Measurements from ENCODE around the gene ATG7. TPM values are rescaled to one million over a fixed set of nuclear protein-coding genes. Genes with fewer than 3 reads are reported as not detected.
A peak's percentile ranks its signal among the peaks of the same experiment; 100 is the strongest.

Gene ATG7
- total RNA-seq, 6 experiments from 2014 or later: 44.5 to 53.0 (median 49.3) TPM

DNA sequence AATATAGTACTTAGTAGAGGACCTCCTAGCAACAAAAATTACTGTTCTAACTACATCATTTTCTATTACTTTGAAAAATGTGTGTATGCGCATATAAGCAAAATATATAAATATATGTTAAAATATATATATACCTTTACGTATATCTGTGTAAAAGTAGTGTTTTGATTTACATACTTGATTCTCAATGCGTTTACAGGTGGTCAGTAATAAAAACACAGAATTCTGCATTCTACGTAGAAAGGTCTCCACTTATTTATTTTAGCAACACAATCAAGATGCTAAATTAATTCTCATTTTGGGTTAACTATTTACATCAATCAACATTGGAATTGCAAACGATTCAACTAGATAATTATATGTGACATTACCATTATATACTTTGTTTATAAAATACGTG, 158.0 kb downstream of the ATG7 start:
- no peak overlapping the region for H3K27ac Mint-ChIP-seq
- no peaks in the 10 kb centered on the region; the same call in 1 of the 2 replicates for H3K27me3 Mint-ChIP-seq (ENCODE audit: insufficient read depth)

DNA sequence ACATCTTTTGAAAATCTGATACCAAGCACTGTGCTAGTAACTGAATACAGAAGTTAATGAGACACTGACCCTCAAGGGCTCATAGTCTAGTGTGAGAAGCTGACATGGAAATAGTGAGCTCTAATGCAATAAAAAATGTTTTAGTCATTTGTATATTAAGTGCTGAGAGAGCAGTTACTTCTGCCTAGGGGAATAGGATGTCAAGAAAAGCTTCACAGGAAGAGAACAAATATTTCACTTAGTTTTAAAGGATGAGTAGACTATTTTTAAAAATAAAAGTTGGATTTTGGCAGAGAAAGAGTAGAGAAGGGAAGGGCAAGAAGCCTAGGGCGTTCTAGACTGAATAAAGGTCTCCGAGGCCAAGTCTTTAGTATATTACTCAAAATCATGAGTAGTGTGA, 158.4 kb downstream of the ATG7 start:
- TF ChIP-seq, protein P1, sequence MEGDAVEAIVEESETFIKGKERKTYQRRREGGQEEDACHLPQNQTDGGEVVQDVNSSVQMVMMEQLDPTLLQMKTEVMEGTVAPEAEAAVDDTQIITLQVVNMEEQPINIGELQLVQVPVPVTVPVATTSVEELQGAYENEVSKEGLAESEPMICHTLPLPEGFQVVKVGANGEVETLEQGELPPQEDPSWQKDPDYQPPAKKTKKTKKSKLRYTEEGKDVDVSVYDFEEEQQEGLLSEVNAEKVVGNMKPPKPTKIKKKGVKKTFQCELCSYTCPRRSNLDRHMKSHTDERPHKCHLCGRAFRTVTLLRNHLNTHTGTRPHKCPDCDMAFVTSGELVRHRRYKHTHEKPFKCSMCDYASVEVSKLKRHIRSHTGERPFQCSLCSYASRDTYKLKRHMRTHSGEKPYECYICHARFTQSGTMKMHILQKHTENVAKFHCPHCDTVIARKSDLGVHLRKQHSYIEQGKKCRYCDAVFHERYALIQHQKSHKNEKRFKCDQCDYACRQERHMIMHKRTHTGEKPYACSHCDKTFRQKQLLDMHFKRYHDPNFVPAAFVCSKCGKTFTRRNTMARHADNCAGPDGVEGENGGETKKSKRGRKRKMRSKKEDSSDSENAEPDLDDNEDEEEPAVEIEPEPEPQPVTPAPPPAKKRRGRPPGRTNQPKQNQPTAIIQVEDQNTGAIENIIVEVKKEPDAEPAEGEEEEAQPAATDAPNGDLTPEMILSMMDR (IDR thresholded peaks at IDR 0.05): no peak
- peaks cover 18% of the 10 kb centered on the region for H3K36me3 Mint-ChIP-seq (ENCODE audit: low read depth)
- peaks cover 16% of the 10 kb centered on the region for H3K4me1 Mint-ChIP-seq (ENCODE audit: low read depth)
- DNase-seq: no peak
- no peak overlapping the region for H3K27ac Mint-ChIP-seq
- H3K9me3 Mint-ChIP-seq: no peaks in the 10 kb centered on the region
- H3K27me3 Mint-ChIP-seq (ENCODE audit: insufficient read depth): no peaks in the 10 kb centered on the region; the same call in 1 of the 2 replicates
- no peak overlapping the region for H3K4me3 Mint-ChIP-seq

More for the DNA sequence above, 158.0 kb downstream of the ATG7 start:
- Mint-ChIP-seq H3K4me1 (ENCODE audit: low read depth) (peaks cover 16% of the 10 kb centered on the region), H3K36me3 (ENCODE audit: low read depth) (peaks cover 18% of the 10 kb centered on the region), H3K4me3 (no peak overlapping the region), H3K9me3 (no peaks in the 10 kb centered on the region)
- no peak for DNase-seq
- TF ChIP-seq, protein P1 (IDR thresholded peaks at IDR 0.05): no peak

DNA sequence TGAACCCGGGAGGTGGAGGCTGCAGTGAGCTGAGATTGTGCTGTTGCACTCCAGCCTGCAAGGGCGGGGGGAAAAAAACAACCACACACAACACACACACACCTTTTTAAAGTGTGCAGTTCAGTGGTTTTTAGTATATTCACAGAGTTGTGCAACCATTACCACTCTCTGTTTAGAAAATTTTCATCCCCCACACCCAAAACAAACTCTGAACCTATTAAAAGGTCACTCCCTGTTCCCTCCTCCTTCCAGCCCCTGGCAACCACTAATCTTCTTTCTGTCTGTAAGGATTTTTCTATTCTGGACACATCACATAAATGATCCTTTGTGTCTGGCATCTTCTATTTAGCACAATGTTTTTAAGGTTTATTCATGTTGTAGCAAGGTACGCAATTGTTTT, 159.1 kb downstream of the ATG7 start:
- no peak overlapping the region for H3K27ac Mint-ChIP-seq
- TF ChIP-seq, protein P1 (IDR thresholded peaks at IDR 0.05): no peak
- DNase-seq: no peak
- H3K4me1 Mint-ChIP-seq (ENCODE audit: low read depth): peaks cover 16% of the 10 kb centered on the region
- H3K36me3 Mint-ChIP-seq (ENCODE audit: low read depth): peaks cover 18% of the 10 kb centered on the region
- no peaks in the 10 kb centered on the region; the same call in 1 of the 2 replicates for H3K27me3 Mint-ChIP-seq (ENCODE audit: insufficient read depth)
- H3K9me3 Mint-ChIP-seq: no peaks in the 10 kb centered on the region
- H3K4me3 Mint-ChIP-seq: no peak overlapping the region

DNA sequence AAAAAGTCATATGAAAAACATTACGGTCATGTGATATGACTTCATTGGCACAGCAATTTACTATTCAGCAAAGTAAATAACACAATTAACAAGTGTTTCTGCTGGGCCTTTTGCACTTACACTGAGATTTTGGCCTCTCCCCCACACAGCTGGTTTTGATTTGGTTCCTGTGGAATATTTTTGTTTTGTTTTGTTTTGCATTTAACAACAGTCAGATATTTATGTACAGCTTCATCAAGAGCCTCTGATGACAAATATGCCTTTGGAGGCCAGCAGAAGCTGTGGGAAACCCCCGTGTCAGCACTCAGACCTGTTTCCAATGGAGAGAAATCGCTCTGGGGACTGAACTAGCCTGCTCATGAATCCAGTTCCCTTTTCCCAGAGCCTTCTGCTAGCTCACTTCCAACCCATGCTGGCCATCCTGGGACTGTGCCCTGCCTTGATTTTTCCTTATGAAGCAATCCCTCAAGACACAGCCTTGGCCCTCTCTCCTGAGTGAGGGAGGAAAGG, 161.9 kb downstream of the ATG7 start:
- H3K4me1 Mint-ChIP-seq (ENCODE audit: low read depth): peaks cover 16% of the 10 kb centered on the region

DNA sequence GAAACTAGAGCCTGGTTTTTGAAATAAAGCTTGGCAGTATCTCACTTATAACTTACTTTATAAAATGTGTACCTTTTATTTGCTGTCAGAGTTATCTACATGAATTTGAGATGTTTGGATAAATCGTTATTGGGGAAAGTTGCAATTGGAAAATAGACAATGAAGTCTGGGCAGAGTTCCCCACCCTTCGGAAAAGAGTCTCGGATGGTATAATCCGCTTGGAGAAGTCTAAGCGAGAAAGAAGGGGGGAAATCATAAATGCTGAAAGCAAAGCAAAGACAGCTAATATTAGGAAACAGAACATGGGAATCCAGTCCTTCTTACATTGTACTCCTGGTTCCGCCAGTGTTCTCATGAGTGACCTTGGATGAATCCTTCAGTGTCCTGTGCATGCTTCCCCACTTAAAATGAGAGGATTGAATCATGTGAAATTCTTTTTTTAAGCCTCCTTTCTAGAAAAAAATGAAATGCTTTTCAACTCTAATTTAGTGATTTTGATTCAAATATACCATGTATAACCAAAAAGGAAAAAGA, 162.4 kb downstream of the ATG7 start:
- H3K9me3 Mint-ChIP-seq: no peaks in the 10 kb centered on the region
- DNase-seq: no peak
- TF ChIP-seq, protein P1 (IDR thresholded peaks at IDR 0.05): no peak
- H3K27me3 Mint-ChIP-seq (ENCODE audit: insufficient read depth): no peaks in the 10 kb centered on the region; the same call in 1 of the 2 replicates
- peaks cover 16% of the 10 kb centered on the region for H3K4me1 Mint-ChIP-seq (ENCODE audit: low read depth)
- H3K4me3 Mint-ChIP-seq: peak overlapping the region; percentile 69; the same call in 1 of the 2 replicates
- H3K27ac Mint-ChIP-seq: peak overlapping the region; percentile 90
- 0 out of 2 replicates have a peak, but pooled peaks cover 4% of the 10 kb centered on the region for H3K36me3 Mint-ChIP-seq (ENCODE audit: low read depth)

More for the DNA sequence above, 161.9 kb downstream of the ATG7 start:
- Mint-ChIP-seq H3K27ac (peak overlapping the region; percentile 90), H3K36me3 (ENCODE audit: low read depth) (0 out of 2 replicates have a peak, but pooled peaks cover 4% of the 10 kb centered on the region), H3K4me3 (peak overlapping the region; percentile 69), H3K9me3 (no peaks in the 10 kb centered on the region), H3K27me3 (ENCODE audit: insufficient read depth) (no peaks in the 10 kb centered on the region; the same call in 1 of the 2 replicates)
- peak; percentile 73 for DNase-seq
- TF ChIP-seq, protein P1 (IDR thresholded peaks at IDR 0.05): no peak
